ENCODE measurements around the gene WWOX. TPM values are rescaled to one million over a fixed set of nuclear protein-coding genes. Genes with fewer than 3 reads are reported as not detected.

Gene WWOX
- total RNA-seq, 1 donor from 2014 or later, result 8.9 TPM

- intact Hi-C loops (cut with micrococcal nuclease), result no loop called here
- Histone ChIP-seq H3K27me3 (ENCODE audit: low read depth) (no peaks in the 10 kb centered on the region), H3K9me3 (replicated peaks) (peaks cover 8% of the 10 kb centered on the region)
These were observed 524.9 kb downstream of the WWOX start for GRCh38 chr16:78624366-78624765.

DNA sequence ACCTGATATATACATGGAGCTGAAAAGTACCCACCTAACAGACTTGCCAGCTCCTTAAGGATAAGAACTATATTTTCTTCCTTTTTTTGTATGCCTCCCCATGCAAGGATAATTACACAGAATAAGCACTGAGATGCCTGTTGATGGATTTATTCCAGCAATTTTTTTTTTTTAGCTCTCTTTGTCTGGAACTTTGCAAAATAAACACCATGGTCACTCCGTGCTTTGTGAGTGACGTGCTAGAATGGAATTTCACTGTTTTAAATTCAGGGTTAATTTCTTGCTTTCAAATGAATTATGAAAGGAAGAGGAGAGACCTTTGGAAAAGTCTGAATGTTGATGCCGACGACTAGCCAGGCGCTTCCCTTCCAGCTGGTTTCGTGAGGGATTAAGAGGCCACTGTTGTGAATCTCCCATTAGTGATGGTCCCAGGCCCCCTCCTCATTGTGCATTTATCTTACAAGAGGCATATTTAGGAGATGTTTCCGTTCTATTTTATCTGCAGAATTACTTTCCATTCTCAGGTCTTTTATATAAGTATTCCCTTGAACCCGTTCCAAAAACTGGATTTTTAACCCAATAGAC, 529.1 kb downstream of the WWOX start:
- Histone ChIP-seq H3K9me3 (replicated peaks) (peaks cover 13% of the 10 kb centered on the region), H3K4me1 (no peaks in the 10 kb centered on the region), H3K27me3 (ENCODE audit: low read depth) (no peaks in the 10 kb centered on the region), H3K4me3 (no peak overlapping the region), H3K36me3 (no peaks in the 10 kb centered on the region), H3K27ac (replicated peaks) (no peak overlapping the region)
- DNase-seq, result no peak
- no peak for TF ChIP-seq CTCF (IDR thresholded peaks at IDR 0.05; ENCODE audit: borderline replicate concordance)
- intact Hi-C loops (cut with micrococcal nuclease), result no loop called here

More at GRCh38 chr16:78624366-78624765, 524.9 kb downstream of the WWOX start:
- H3K36me3 ChIP-seq, result no peaks in the 10 kb centered on the region
- no peak for DNase-seq
- H3K4me3 ChIP-seq, result no peak overlapping the region
- TF ChIP-seq CTCF (IDR thresholded peaks at IDR 0.05; ENCODE audit: borderline replicate concordance), result no peak
- H3K4me1 ChIP-seq, result no peaks in the 10 kb centered on the region
- no peak overlapping the region for H3K27ac ChIP-seq (replicated peaks)

GRCh38 chr16:78629173-78629572, 529.7 kb downstream of the WWOX start:
- peaks cover 13% of the 10 kb centered on the region for H3K9me3 ChIP-seq (replicated peaks)
- intact Hi-C loops (cut with micrococcal nuclease), result no loop called here
- DNase-seq, result no peak
- no peaks in the 10 kb centered on the region for H3K36me3 ChIP-seq
- no peak for TF ChIP-seq CTCF (IDR thresholded peaks at IDR 0.05; ENCODE audit: borderline replicate concordance)
- H3K27ac ChIP-seq (replicated peaks), result no peak overlapping the region
- no peaks in the 10 kb centered on the region for H3K4me1 ChIP-seq
- H3K27me3 ChIP-seq (ENCODE audit: low read depth), result no peaks in the 10 kb centered on the region
- no peak overlapping the region for H3K4me3 ChIP-seq

GRCh38 chr16:78630102-78630501, 530.6 kb downstream of the WWOX start:
- intact Hi-C loops (cut with micrococcal nuclease), result loop anchor here (10.0 kb wide), 1 partner anchor 65 kb away; no protein-coding TSS in a partner anchor
- H3K27me3 ChIP-seq (ENCODE audit: low read depth), result no peaks in the 10 kb centered on the region
- H3K27ac ChIP-seq (replicated peaks), result no peak overlapping the region
- H3K36me3 ChIP-seq, result no peaks in the 10 kb centered on the region
- peaks cover 13% of the 10 kb centered on the region for H3K9me3 ChIP-seq (replicated peaks)
- no peaks in the 10 kb centered on the region for H3K4me1 ChIP-seq
- no peak for DNase-seq
- no peak for TF ChIP-seq CTCF (IDR thresholded peaks at IDR 0.05; ENCODE audit: borderline replicate concordance)
- H3K4me3 ChIP-seq, result no peak overlapping the region

DNA sequence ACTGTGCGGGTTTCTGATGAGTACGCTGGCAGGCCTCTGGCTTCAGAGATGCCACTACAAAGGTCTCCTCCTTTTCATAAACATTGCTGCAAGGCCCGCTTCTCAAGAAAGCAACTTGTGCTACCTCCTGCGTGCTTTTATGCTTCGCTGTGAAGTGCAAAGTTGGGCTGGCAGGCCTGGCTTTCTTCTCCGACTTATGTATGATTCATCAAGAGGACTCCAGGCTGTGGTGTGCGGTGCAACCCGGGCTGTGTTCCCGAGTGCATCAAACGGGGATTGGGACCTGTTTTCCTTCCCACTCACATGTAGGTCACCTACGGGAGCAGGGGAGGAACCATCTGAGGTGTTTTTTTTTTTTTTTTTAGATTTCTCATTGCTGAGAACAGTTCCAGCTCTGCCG, 534.1 kb downstream of the WWOX start:
- no peak for DNase-seq
- H3K4me3 ChIP-seq, result no peak overlapping the region
- no peak overlapping the region for H3K27ac ChIP-seq (replicated peaks)
- TF ChIP-seq CTCF (IDR thresholded peaks at IDR 0.05; ENCODE audit: borderline replicate concordance), result no peak
- H3K27me3 ChIP-seq (ENCODE audit: low read depth), result no peaks in the 10 kb centered on the region
- no peaks in the 10 kb centered on the region for H3K36me3 ChIP-seq
- H3K4me1 ChIP-seq, result no peaks in the 10 kb centered on the region
- H3K9me3 ChIP-seq (replicated peaks), result peaks cover 13% of the 10 kb centered on the region
- intact Hi-C loops (cut with micrococcal nuclease), result loop anchor here (10.0 kb wide), 1 partner anchor 61 kb away; no protein-coding TSS in a partner anchor

All from left ventricle myocardium inferior (tissue), 1 donor.